GM06990 (cell line): ENCODE data around the gene CTSD.

Experiments
- DNase-seq: peaks from one replicate; pipeline ENCODE4 v3.0.0-alpha.2; 2011; ENCODE audit not compliant: insufficient read length; ENCODE audit errors: extremely low read depth
- H3K27me3 ChIP-seq: replicated peaks from 2 replicates; pipeline ENCODE4 v1.6.0; 2011; ENCODE audit warnings: low read length; ENCODE audit not compliant: control insufficient read depth, insufficient read depth
- H3K36me3 ChIP-seq: 2 replicates; pipeline ENCODE4 v1.5.1; 2011; ENCODE audit warnings: low read length; ENCODE audit not compliant: control insufficient read depth, insufficient read depth
- H3K4me3 ChIP-seq: replicated peaks from 2 replicates; pipeline ENCODE4 v1.5.1; 2011; ENCODE audit warnings: low read depth, mild to moderate bottlenecking, control low read depth, low read length
- TF ChIP-seq, protein P1 (sequence below): IDR thresholded peaks from 2 replicates; pipeline ENCODE4 v1.5.1; 2011; ENCODE audit warnings: low read length, control low read depth, mild to moderate bottlenecking, inconsistent platforms; ENCODE audit not compliant: insufficient read depth, poor library complexity, severe bottlenecking

CTSD gene

DNA sequence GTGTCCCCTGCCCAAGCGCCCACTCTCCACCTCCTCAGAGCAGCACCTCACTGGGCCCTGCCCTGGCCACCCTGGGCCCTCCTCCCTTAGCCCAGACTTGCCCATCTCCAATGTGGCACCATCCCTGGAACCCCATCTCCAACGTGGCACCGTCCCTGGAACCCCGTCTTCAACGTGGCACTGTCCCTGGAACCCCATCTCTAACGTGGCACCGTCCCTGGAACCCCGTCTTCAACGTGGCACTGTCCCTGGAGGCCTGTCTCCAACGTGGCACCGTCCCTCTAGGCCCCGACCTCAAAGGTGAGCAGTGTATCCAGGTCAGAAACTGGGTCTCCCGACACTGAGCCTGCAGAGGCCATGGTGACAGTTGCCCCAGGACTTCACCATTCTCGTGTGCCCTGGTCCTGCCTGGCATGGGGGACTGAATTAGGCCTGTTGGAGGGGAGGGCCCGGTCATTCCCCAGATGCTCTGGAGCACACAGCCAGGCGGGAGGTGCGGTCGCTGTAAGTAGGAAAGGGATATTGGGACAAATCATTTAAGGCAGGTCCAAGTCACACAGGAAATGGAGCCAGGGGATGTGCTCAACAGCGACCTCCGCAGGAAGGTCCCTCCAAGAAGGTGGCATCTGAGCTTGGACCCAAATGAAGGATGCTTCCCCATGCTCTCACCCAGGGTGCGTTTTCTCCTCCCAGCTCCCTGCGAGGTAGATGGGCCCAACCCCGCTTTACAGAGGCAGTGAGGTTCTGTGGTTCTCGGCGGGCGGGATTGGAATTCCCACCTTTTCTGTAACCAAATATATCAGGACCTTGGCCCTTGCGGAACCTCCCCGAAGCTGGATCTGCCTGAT is 2.4 kb upstream of the CTSD start:
- TF ChIP-seq, protein P1, sequence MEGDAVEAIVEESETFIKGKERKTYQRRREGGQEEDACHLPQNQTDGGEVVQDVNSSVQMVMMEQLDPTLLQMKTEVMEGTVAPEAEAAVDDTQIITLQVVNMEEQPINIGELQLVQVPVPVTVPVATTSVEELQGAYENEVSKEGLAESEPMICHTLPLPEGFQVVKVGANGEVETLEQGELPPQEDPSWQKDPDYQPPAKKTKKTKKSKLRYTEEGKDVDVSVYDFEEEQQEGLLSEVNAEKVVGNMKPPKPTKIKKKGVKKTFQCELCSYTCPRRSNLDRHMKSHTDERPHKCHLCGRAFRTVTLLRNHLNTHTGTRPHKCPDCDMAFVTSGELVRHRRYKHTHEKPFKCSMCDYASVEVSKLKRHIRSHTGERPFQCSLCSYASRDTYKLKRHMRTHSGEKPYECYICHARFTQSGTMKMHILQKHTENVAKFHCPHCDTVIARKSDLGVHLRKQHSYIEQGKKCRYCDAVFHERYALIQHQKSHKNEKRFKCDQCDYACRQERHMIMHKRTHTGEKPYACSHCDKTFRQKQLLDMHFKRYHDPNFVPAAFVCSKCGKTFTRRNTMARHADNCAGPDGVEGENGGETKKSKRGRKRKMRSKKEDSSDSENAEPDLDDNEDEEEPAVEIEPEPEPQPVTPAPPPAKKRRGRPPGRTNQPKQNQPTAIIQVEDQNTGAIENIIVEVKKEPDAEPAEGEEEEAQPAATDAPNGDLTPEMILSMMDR = peak; percentile 12
- no peak for DNase-seq

DNA sequence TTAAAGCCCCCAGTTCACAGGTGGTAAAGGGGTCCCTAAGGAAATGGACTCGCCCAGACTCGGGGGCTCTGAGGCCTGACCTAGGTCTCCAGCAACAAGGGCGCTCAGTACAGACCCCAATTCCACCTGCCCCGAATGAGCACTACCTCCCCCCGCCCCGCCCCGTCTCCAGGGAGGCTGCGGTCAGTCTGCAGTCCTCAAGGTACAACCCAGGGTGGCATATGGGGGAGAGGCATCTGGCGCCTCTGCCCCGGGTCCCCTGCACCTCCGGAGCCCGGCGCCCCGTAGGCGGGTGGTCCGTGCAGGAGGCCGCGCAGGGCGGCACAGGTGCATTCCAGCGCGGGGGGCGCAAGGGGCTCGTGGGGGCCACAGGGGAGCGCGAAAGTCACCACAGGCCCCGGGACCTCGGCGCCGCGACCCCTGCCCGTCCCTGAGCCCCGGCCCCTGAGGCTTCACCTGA is 361 bp downstream of the CTSD start:
- no peak for DNase-seq
- TF ChIP-seq, protein P1 = no peak
- Histone ChIP-seq H3K36me3 (peaks cover 2% of the 10 kb centered on the region), H3K4me3 (peak overlapping the region; percentile 89), H3K27me3 (no peaks in the 10 kb centered on the region)

More for the DNA sequence above, 2.4 kb upstream of the CTSD start:
- Histone ChIP-seq H3K36me3 (no peaks in the 10 kb centered on the region; the same call in 1 of the 2 replicates), H3K4me3 (no peak overlapping the region), H3K27me3 (no peaks in the 10 kb centered on the region; the same call in 1 of the 2 replicates)

GRCh38 chr11:1762537-1763302 is 1.0 kb downstream of the CTSD start:
- TF ChIP-seq, protein P1 = no peak
- no peak for DNase-seq
- H3K27me3 ChIP-seq = no peaks in the 10 kb centered on the region
- peak overlapping the region; percentile 89 for H3K4me3 ChIP-seq
- peaks cover 2% of the 10 kb centered on the region for H3K36me3 ChIP-seq

- Histone ChIP-seq H3K27me3 (no peaks in the 10 kb centered on the region), H3K36me3 (peaks cover 2% of the 10 kb centered on the region), H3K4me3 (no peak overlapping the region)
- TF ChIP-seq, protein P1 = no peak
- DNase-seq = no peak
Observed at GRCh38 chr11:1761857-1762536, 1.7 kb downstream of the CTSD start.

DNA sequence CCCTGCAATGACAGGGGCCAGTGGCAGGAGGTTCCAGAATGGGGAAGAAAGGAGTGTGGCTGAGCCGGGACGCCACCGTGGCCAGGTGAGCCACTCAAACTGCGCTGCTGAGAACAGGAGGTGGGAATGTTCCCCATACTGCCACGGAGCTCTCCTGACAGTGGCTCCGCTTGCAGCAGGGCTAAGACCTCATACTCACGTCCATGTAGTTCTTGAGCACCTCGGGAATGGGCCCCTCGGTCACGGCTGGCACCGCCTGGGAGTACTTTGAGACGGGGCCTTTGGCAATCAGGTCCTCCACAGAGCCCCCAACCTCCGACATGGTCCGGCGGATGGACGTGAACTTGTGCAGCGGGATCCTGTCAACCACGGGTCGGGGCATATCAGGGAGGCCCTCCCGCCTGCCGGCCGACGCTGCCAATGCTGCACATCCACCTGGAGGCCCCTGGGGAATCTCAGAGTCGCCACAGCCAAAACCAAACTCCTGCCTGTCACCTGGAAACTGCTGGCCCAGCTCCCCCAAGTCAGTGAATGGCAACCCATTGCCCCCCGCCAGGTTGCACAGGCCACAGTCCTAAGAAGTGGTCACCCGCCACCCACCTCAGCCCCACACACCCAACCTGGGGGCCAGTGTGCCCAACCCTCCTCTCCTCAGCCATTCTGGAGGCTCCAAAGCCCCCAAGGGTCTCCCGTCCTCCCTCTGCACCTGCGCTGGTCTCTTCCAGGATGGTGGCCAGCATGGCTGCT is 2.4 kb downstream of the CTSD start:
- H3K4me3 ChIP-seq = no peak overlapping the region
- DNase-seq = no peak
- H3K36me3 ChIP-seq = peaks cover 2% of the 10 kb centered on the region

More for the DNA sequence above, 2.4 kb downstream of the CTSD start:
- TF ChIP-seq, protein P1 = no peak
- no peaks in the 10 kb centered on the region for H3K27me3 ChIP-seq
